Hematopoietic multipotent progenitor cell treated with erythropoietin and hydrocortisone succinate and interleukin-3 and kit ligand, for 6 days (in vitro differentiated cells): ENCODE results near the gene ATP9B.
A peak's percentile ranks its signal among the peaks of the same experiment; 100 is the strongest.
"Not testable (repeated sequence)": the region's sequence is repeated elsewhere in the genome, so short reads cannot be mapped to it uniquely, and the experiment has no call there.

Experiments used
- DNase-seq: peaks from one replicate; pipeline ENCODE4 v3.0.0-alpha.2; 2015

ATP9B gene

GRCh38 chr18:79372461-79372860 is 303.3 kb downstream of the ATP9B start:
- DNase-seq: no peak

- DNase-seq: no peak
Measured at GRCh38 chr18:79372991-79373390, 303.8 kb downstream of the ATP9B start.

GRCh38 chr18:79373736-79374135 is 304.5 kb downstream of the ATP9B start:
- DNase-seq: no peak

- no peak for DNase-seq
Measured at GRCh38 chr18:79374408-79375171, 305.4 kb downstream of the ATP9B start.

- DNase-seq: no peak
Measured at GRCh38 chr18:79375441-79376154, 306.4 kb downstream of the ATP9B start.

- DNase-seq: not testable (repeated sequence)
Measured at GRCh38 chr18:79376661-79377060, 307.5 kb downstream of the ATP9B start.

- no peak for DNase-seq
Measured at GRCh38 chr18:79377187-79377891, 308.1 kb downstream of the ATP9B start.

GRCh38 chr18:79378536-79379250 is 309.5 kb downstream of the ATP9B start:
- peak; percentile 77 for DNase-seq

GRCh38 chr18:79379251-79379905 is 310.2 kb downstream of the ATP9B start:
- no peak for DNase-seq

GRCh38 chr18:79379931-79380815 is 311.0 kb downstream of the ATP9B start:
- DNase-seq: no peak

GRCh38 chr18:79380816-79381806 is 311.9 kb downstream of the ATP9B start:
- DNase-seq: peak; percentile 77

GRCh38 chr18:79381811-79382311 is 312.7 kb downstream of the ATP9B start:
- DNase-seq: no peak

GRCh38 chr18:79382681-79383387 is 313.6 kb downstream of the ATP9B start:
- DNase-seq: no peak

- DNase-seq: no peak
Measured at GRCh38 chr18:79383388-79384056, 314.3 kb downstream of the ATP9B start.

GRCh38 chr18:79384151-79384807 is 315.1 kb downstream of the ATP9B start:
- DNase-seq: no peak

- DNase-seq: no peak
Measured at GRCh38 chr18:79384834-79385233, 315.6 kb downstream of the ATP9B start.

- no peak for DNase-seq
Measured at GRCh38 chr18:79385326-79385707, 316.1 kb downstream of the ATP9B start.

GRCh38 chr18:79385708-79386341 is 316.6 kb downstream of the ATP9B start:
- DNase-seq: no peak
